Cerebellar cortex (tissue), 1 donor: ENCODE measurements around the gene RBPJ.
"Not testable (repeated sequence)": the region's sequence is repeated elsewhere in the genome, so short reads cannot be mapped to it uniquely, and the experiment has no call there.

Experiments used
- DNase-seq: peaks from one replicate; pipeline ENCODE4 v3.0.0-alpha.2; 2015; ENCODE audit warnings: low spot score

RBPJ gene

DNA sequence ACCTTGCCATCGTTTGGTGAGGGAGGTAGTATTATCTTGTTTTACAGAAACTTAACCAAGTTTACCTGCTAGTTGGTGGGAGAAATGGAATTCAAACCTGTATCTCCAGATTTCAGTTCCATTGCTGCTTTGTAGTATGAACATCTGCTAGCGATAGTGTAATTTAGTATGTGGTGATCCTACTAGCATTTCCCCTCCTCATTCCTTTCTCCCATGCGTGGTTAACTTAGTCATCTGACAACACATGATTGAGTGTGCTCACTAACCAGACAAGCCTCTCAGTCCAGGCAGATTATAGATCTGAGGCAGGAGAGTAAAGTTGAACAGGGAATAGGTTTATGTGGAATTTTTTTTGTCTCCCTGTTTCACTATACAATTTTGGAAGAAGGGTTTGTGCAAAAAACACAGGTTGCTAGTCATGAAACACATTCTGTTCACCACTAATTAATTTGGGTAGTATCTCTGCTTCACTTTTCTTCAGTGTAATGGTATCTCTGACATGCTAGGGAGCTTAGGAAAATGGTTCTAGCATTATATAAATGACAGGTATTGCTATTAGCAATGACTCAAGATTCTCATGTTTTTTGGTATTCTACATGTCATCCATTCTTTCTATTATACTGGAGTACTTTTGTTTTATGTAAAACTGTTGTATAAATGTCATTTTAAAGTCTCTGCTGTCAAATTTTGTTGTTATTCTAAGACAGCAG lies 21.7 kb downstream of the RBPJ start:
- no peak for DNase-seq

DNA sequence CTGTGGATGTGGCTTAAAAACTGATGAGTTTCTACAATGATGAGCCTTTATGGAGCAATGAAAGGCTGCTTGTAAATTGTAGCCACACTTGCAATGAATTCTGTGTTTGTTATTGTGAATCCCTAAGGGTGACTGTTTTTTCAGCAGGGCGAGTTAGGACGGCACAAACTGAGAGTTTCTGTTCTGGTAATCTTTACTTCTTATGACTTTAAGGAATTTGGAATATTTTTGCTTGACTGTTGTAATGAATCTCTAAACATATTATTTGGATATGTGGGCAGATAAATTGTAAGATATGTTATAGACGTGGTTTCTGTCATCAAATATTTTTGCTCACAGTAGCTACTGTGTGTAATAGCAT lies 22.2 kb downstream of the RBPJ start:
- no peak for DNase-seq

DNA sequence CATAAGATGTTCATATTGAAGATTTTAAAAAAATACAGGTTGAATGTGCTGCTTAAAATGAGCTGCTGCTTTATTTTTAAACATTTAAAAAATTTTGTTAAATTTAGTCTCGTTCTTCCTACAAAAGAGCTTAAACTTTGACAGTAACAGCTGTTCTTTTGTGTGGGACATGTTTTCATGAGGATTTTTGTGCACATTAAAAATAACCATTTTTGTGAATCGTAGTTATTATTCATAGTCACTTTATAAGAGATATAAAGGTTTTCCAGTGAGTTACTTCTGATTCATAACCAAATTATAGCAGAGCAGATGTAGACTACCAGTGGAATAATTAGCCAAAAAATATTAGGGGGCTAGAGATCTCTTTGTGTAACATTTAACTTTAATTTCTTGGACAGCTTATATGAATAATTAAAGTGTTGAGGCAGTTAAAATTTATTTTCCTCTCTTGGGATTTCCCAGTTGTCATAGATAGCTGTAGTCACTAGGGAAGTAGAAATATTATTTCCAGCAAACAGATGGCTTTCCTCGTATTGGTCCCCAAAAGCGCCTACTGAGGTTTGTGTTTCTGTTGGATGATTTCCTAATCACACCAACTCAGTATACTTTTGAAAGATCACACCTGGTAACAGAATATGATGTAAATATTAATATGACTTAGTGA lies 24.2 kb downstream of the RBPJ start:
- no peak for DNase-seq

DNA sequence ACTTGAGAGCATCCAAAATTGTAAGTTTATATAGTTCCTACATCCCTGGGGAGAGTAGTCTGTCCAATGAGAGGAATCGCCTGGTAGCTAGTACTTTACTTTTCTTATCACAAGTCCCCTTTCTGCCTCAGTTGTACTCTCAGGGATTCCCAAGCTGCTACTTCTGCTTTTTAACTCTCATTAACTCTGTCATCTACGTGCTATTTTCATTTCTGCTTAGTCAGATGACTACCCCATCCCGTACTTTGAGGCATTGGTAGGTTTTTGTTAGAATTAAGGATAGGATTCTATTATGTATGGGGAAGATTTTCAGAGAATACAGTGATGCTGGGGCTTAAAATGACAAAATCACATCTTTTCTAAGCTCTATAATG lies 24.7 kb downstream of the RBPJ start:
- no peak for DNase-seq

DNA sequence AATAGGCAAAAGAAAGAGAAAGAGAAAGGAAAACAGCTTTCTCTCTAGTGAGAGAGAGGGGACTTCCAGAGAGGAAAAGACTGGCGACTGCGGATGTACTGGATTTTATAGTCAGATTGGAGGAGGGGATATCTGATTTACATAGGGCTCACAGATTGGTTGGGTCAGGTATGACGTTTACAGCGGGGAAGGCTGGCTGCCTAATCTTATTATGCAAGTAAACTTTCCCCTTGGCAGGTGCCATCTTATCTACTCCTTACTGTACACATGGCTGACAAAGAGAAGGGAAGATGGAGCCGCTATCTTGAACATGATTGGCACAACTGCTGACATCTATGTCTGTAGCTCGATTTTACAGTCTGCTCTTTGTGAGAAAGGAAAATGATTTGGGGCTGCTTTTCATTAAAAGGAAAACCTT lies 25.4 kb downstream of the RBPJ start:
- no peak for DNase-seq

DNA sequence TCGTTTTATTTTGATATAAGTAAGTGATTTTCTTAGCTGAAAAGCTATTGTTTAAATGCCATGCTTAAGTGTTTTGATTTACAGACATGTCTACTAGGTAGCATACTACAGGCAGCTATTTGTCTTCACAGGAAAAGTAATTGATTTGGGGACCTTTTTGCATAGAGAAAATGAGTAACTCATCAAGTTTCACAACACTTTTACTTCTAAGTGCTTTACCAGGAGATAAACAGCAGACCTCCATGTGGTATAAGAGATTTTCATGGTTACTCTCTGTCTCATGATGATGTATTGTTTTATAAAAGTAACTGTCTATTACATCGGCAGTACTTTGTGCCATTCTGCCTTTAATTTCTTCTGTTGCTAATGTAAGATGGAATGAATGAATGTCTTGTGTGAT lies 28.7 kb downstream of the RBPJ start:
- no peak for DNase-seq

DNA sequence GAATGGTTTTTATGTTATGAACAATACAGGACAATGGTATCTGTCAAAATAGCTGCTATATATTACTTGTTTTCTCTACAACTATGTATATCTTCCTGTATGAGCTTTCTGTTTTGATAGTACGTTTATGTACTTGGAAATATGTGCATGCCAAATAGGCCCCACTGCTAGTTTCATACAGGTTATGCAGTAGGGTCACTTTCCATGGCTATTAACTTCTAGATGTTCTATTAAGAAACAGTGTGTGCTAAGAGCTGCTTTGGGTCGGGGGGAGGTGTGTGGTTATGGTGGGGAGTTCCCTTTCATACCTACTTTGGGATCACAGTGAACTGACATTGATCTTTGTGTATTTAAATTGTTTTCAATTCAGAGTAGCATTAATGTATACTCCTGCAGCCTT lies 30.9 kb downstream of the RBPJ start:
- no peak for DNase-seq

DNA sequence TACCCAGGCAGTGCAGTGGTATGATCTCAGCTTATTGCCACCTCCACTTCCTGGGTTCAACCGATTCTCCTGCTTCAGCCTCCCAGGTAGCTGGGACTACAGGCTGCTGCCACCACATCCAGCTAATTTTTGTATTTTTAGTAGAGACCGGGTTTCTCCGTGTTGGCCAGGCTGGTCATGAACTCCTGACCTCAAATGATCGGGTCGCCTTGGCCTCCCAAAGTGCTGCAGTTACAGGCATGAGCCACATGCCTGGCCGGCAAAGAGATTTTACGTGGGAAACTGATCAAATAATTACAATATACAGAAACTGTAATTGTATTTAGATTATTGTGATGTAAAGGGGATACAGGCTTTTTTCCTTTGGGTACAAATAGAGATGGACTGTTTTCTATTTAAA lies 33.7 kb downstream of the RBPJ start:
- no peak for DNase-seq

DNA sequence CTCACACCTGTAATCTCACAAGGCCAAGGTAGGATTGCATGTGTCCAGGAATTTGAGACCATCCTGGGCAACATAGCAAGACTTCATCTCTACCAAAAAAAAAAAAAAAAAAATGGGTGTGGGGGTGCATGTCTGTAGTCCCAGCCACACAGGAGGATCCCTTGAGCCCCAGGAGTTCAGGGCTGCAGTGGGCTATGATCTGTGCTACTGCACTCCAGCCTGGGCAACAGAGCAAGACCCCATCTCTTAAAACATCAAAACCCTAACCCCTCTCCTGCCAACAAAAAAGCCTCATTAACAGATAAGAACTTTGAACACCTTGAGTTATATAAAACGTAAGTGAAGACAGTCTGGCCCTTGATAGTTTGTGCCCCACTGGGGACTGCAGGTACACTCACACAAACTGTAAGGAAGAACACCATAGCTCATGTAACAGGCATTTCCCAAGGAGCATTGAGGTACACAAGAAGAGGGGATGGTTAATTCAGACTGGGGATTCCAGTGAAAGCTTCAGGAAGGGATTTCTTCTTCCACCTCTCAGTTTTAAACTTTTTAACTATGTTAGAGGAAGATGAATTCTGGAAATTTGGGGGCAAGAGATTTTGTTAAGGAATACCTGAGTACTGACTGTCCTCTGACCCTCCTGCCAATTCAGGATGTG lies 34.7 kb downstream of the RBPJ start:
- DNase-seq = no peak

DNA sequence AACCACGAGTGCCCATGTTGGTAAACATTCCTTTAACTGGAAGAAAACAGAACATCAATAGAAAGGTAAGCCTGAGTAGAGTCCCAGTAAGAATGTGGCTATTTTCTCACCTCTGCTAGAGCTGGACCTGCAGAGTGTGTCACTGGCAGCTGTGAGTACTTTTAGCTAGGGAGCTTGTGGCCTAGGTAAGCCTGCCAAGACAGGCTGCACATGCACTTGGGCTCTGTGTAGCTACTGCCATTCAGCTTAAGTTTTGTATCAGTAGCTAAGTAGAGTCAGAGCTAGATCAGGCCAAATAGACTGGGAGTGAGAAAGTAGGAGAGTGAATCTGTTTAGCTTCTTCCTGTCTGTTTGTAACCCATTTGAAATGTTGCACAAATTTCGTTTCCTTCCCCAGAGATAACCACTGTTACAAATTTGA lies 35.3 kb downstream of the RBPJ start:
- no peak for DNase-seq

DNA sequence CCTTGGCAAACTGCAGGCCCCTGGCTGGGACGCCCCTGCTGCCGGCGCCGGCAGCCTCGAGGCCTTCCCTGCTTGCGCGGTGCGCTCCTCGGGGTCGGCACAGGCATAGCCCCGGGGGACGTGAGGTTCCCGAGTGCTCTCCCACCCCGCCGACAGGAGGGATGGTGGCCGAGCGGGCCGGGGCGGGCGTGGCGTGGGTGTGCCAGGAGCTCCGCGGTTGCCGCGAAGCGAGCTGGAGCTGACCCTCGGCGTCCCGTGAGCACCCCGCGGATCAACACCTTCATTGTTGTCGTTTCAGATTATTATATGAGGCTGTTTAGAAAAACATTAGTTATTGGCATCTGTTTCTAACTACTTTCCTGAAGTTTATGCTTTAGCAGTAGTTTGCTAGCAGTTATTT lies 38.7 kb downstream of the RBPJ start:
- not testable (repeated sequence) for DNase-seq

DNA sequence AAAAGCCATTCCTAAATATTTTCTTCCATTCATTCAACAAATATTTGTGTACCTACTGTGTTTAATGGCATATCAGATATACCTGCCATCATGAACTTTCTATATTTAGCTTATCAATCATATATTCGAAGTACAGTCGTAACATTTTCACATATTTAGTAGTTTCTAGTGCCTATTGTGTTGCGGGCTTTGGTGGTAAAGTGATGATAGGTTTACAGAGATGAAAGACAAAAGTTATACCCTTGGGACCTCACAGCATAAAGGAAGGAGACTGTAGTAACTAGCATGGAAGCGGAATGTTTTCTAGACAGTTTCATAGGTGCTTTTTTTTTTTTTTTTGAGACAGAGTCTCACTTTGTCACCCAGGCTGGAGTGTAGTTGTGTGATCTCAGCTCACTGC lies 39.5 kb downstream of the RBPJ start:
- no peak for DNase-seq

DNA sequence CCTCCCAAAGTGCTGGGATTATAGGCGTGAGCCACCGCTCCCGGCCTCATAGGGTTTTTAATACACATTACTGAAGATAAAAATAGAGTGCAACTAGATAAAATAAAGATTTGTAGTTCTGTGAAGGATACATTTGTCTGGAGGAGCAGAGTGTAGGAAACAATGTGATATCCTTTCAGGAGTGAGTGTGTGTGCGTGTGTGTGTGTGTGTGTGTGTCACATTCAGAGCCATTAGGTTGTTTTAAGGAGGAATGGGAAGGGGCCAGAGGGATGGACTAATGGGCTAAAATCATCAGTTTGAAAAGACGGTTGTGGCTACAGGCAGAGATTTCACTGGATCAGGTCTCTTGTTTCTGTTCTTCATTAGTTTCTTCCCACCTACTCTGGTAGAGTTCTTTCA lies 40.0 kb downstream of the RBPJ start:
- no peak for DNase-seq

DNA sequence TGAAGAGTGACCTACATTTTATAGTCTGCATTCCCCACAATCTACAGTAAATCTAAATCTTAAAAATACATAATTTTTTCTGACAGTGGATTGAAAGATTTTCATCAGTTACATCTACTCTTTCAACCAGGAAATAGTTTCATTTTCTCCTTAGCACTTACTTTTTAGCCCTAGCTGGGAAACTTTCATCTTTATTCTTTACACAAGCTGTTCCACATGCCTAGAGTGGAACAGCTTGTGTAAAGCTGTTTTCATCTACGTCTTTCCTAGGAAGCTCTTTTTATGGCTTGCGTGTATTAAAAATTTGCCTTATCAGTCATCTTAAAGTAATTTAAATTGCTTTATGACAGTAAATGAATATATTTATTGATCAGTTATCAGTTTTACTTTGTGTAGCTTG lies 40.5 kb downstream of the RBPJ start:
- no peak for DNase-seq

DNA sequence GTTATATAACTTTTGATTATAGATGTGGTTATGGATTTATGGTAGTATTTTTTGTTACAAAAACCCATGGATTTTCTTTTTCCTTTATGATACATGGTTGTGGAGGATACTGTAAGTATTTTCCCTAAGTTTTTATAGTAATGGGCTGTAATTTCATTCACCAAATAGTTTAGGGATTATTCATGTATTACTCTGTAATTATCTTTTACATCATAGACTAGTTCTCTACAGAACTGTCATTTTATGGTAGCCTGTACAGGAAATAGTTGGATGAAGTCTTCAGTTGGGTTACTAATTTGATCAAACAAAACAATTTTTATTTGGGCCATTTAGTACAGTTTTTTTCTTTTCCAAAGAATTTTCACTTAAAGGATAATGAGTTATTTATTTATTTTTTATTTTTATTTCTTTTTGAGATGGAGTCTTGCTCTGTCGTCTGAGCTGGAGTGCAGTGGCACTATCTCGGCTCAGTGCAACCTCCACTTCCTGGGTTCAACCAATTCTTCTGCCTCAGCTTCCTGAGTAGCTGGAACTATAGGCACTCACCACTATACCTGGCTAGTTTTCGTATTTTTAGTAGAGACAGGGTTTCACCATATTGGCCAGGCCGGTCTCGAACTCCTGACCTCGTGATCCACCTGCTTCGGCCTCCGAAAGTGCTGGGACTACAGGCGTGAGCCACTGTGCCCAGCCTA lies 42.1 kb downstream of the RBPJ start:
- no peak for DNase-seq

DNA sequence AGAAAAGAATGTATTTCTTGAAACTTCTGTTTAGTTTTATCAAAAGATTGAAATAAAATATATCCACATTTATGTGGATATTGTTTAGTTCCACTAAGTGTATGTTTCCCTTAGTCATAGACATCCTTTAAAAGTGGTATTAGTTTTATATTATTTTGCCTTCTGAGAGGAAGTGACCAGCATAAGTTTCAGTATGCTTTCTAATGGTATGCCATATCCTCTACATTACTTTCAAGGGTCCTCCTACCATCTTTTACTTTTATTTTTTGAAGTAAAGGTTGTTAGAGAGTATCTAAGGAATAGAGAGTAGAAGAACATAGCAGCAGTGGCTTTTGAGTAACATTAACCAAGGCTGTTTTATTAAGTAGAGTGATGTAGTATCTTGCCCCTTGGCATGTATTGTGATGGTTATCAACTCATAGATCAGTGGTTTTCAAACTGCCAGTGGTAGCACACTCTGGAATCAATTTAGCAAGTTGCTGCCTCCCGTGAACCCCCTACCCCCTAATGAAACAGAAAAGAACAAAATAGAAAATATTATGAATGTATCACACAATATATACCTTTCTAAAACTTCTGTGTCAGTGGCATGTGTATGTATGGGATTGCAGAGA lies 44.8 kb downstream of the RBPJ start:
- no peak for DNase-seq

DNA sequence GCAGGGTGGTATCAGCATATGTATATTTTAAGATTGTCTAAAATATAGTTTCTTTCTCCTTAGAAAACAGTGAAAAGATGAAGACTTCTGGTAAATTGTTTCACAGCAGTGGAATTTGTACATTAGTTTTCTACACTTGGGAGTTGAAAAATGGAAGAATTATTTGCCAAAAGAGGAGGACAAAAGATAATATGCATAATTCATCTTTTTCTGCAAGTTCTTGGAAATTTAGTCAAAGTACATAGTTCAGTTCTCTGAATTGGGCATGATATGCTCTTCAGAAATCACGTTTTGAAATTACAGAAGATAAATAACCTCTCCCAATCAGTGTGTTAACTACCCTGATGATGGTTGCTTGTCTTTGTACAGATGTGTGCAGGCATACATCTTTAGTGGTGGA lies 47.0 kb downstream of the RBPJ start:
- DNase-seq = no peak

DNA sequence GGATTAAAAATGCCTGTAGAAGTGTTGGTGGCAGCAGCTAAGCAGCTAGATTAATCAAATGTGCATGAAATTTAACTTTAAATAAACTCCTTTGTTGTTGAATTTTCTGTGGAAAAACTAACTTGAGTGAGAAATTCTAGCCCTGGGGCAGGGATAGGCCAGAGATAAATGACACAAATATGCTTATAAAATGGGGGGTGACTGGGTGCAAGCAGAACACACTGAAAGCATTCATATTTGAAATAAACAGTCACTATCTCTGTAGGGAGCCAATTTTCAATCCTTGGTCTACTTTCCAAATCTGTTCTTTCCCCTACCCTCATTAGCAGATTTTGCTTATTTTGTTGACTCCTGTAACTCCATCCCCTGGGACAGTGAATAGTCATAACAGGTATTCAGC lies 47.9 kb downstream of the RBPJ start:
- DNase-seq = no peak

DNA sequence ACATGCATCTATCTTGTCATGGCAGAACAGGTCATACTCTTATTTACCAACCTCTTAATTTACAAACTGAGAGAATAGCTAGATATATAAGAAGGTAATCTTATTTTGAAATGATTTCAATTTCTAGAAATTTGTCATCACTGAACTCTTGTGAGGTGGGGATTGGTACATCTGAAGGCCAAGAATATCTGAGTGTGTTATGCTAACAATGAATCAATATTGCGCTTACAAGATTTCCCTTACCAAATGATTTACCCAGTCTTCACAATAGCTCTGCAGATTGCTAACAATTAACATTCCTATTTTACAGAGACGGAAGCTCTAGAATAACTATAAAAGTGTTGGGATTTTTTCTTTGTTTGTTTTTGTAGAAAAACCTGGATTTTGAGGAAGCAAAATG lies 48.3 kb downstream of the RBPJ start:
- DNase-seq = no peak

DNA sequence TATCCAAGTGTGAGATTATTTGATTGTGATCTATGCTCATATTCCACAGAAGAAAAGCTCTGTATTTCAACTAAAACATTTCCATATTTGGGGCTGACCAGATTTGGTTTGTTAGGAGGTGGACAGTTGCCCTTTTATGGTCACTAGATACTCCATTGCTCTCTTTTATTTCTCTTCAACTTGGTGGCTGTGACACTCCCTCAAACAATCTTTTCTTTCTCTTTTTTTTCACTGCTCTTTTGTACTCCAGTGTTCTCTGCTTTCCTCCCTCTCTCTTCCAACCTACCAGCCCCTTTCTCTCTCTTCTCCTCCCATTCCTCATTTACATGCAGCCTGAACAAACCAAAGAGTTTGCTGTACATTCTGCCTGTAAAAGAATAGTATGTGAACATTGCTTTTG lies 48.8 kb downstream of the RBPJ start:
- DNase-seq = no peak

DNA sequence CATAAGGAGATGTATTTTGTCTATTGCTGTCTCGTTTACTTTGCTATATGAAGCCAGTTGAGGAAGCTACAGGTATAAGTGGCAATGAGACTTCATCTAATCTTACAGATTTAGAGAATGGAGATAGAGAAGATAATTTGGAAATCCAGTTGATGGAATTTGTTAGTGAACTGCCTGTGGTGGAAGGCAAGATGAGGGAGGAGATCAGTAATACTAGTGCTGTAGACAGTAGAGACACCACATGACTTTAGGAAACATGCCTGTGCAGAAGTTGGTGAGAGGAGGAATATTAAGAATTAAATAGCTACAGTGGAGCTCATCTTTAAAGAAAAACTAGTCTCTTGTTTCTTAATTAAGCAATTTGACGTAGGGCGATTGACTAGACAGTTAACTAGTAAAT lies 51.3 kb downstream of the RBPJ start:
- DNase-seq = no peak

DNA sequence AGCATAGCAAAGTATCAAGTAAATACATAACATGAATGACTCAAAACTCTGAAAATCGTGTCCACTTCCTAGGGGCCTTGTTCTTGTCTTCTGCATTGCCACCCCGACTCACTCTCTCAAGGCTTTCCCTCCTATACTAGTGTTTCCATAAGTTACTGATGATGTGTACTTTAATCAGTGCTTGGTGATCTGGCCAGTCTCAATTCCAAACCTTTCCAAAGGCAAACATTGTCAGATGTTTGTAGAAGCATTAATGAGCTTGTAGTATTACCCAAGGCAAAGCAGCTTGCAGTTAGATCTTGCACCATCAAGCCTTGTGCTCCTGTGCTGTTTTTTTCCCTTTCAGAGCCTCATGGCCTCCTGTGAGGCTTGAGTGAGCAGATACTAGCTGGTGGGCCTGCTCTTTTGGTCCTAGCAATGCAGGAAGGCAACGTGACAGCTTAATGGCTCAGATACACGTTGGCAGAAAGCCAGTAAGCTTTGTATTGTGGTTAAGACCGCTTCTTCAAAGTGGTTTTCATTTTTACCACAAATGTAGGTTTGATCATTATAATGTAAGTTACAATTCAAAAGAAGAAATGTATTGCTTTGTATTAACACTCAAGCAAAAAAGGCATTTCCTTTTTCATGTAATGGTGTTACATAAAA lies 51.8 kb downstream of the RBPJ start:
- DNase-seq = peak; percentile 35
